ENCODE measurements around the gene MYL4.
"Not testable (repeated sequence)": the region's sequence is repeated elsewhere in the genome, so short reads cannot be mapped to it uniquely, and the experiment has no call there.

Gene MYL4

DNA sequence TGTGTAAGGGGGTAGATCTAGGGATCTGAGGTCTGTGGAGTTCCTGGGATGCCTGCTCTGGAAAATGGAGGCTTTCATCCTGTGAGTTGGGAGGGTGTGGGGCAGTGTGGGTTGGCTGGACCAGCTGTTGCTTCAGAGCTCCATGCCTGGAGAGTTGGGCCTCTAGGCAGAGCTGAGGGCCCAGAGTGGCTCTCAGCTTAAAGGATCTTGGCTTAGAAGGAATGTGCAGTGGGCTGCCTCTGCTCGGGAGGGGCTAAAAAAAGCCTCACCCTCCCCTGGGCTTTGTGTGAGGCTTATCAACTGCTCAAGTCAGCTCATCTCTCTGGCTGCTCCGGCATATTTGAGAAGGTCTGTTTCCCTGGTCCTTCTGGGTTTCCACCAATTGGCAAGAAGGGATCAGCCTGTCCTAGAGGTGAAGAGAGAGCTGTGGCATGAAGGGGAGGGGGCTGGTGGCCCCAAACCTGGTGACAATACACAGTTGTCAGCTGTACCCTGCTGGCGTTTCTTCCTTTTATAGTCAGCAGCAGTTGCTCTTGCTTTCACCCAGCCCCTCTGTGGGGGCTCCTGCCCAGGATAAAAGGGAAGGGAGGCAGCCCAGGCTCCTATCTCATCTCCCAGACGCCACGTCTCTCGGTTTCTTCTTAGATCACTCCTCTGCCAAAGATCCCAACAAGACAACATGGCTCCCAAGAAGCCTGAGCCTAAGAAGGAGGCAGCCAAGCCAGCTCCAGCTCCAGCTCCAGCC is at the start of gene MYL4:
MYL4 (plus strand) TSS at position 605 of the 745 bp plus-strand sequence; CDS start at position 680, 75 bp downstream.
- Histone ChIP-seq H3K9me3 (no peaks in the 10 kb centered on the region), H4K20me1 (no peaks in the 10 kb centered on the region), H3K4me2 (peak within 1 kb of the TSS; percentile 91), H3K36me3 (no peaks in the 10 kb centered on the region), H3K4me1 (peaks cover 74% of the 10 kb centered on the region), H3K27ac (peak within 1 kb of the TSS; percentile 87), H3K27me3 (no peaks in the 10 kb centered on the region), H3K4me3 (peak within 1 kb of the TSS; percentile 41), H3K9ac (peak within 1 kb of the TSS; percentile 30)
- no peak for TF ChIP-seq Cebpa-rat (IDR thresholded peaks at IDR 0.05)

DNA sequence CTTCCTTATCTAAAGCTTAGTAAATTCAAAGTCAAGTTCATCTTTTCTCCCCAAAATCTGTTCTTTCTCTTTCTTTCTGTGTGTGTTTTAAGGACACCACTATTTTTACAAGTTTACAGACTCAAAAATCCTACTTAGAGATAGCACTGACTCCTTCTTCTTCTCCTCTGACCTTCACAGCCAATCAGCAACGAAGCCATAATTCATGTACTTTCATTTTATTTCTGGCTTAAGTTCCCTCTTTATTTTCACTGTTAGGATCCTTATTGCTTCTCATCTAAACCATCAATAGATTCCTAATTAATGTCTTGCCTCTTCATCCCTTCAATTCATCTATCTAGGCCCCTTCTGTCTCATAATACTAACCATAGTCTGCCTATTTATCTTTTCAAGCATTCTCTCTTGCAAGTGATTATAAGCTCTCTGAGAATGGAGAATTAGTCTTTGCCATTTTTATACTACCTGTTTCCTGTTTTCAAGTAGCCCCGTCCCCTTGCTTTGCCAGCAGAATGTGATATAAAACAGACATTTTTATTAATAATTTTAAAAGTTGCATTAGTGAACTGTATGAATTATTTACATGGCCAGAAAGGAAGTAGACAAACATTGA is 47.0 kb upstream of the MYL4 start:
- Histone ChIP-seq H3K4me2 (peak overlapping the region; percentile 28), H3K27me3 (no peaks in the 10 kb centered on the region), H3K36me3 (peaks cover 84% of the 10 kb centered on the region), H4K20me1 (peaks cover 67% of the 10 kb centered on the region), H3K9me3 (no peaks in the 10 kb centered on the region), H3K4me3 (no peak overlapping the region), H3K9ac (no peak overlapping the region), H3K4me1 (peaks cover 13% of the 10 kb centered on the region; the same call in 1 of the 2 replicates), H3K27ac (peak overlapping the region; percentile 1; the same call in 1 of the 2 replicates)
- no peak for TF ChIP-seq Cebpa-rat (IDR thresholded peaks at IDR 0.05)

DNA sequence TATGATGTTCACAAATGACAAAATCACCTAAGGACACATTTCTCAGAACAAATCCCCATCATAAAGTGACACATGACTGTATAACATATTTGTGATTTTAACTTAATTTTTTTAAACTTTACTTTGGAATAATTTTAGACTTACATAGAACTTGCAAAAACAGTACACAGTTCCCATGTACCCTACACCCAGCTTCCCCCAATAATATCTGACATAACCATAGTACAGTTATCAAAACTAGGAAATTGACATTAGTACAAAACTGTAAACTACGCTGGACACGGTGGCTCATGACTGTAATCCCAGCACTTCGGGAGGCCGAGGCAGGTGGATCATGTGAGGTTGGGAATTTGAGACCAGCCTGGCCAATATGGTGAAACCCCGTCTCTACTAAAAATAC is 44.9 kb upstream of the MYL4 start:
- no peak for TF ChIP-seq Cebpa-rat (IDR thresholded peaks at IDR 0.05)
- Histone ChIP-seq H3K9ac (no peak overlapping the region), H3K4me1 (peaks cover 19% of the 10 kb centered on the region; the same call in 1 of the 2 replicates), H3K9me3 (no peaks in the 10 kb centered on the region), H3K36me3 (peaks cover 85% of the 10 kb centered on the region), H3K4me2 (no peak overlapping the region), H4K20me1 (peaks cover 74% of the 10 kb centered on the region), H3K27ac (no peak overlapping the region), H3K4me3 (no peak overlapping the region), H3K27me3 (no peaks in the 10 kb centered on the region)

DNA sequence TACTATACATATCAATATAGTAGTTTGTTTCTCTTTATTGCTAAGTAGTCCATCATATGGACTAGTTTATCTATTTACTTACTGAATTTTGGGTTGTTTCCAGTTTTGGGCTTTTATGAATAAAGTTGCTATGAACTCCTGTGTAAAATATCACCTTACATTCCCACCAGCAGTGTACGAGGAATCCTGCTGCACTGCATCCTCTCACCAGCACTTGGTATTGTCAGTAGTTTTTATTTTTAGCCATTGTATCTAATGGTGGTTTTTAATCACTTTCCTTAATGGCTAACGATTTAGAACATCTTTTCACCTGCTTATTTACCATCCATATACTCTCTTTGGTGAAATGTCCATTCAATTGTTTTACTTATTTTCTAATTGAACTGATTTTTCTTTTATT is 44.0 kb upstream of the MYL4 start:
- peaks cover 85% of the 10 kb centered on the region for H3K36me3 ChIP-seq
- peaks cover 25% of the 10 kb centered on the region; the same call in 1 of the 2 replicates for H3K4me1 ChIP-seq
- no peaks in the 10 kb centered on the region for H3K9me3 ChIP-seq
- H3K4me3 ChIP-seq = no peak overlapping the region
- peaks cover 74% of the 10 kb centered on the region for H4K20me1 ChIP-seq
- no peak for TF ChIP-seq Cebpa-rat (IDR thresholded peaks at IDR 0.05)
- H3K27ac ChIP-seq = no peak overlapping the region
- no peaks in the 10 kb centered on the region for H3K27me3 ChIP-seq
- H3K9ac ChIP-seq = no peak overlapping the region
- H3K4me2 ChIP-seq = no peak overlapping the region

DNA sequence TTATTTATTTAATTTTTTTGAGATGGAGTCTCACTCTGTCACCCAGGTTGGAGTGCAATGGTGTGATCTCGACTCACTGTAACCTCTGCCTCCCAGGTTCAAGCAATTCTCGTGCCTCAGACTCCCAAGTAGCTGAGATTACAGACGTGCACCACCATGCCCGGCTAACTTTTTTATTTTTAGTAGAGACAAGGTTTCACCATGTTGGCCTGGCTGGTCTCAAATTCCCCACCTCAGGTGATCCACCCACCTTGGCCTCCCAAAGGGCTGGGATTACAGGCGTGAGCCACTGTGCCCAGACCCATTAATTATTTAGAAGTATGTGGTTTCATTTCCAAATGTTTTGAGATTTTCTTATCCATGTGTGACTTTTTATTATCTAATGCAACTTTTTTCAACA is 42.3 kb upstream of the MYL4 start:
- H3K4me2 ChIP-seq, H3K9ac ChIP-seq, H3K27ac ChIP-seq, H3K9me3 ChIP-seq, H3K4me3 ChIP-seq, H3K27me3 ChIP-seq: not testable (repeated sequence)
- Histone ChIP-seq H3K36me3 (peaks cover 85% of the 10 kb centered on the region), H4K20me1 (peaks cover 76% of the 10 kb centered on the region), H3K4me1 (peaks cover 28% of the 10 kb centered on the region; the same call in 1 of the 2 replicates)

DNA sequence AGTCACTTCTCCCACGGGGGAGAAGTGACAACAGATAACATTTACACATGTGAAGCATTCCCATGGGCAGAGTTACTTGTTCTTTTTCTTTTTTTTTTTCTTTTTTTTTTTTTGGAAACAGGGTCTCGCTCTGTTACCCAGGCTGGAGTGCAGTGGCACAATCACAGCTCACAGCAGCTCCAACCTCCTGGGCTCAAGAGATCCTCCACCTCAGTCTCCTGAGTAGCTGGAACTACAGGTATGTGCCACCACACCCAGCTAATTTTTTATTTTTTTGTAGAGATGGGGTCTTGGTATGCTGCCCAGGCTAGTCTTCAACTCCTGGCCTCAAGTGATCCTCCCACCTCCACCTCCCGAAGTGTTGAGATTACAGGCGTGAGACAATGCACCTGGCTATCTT is 40.3 kb upstream of the MYL4 start:
- Histone ChIP-seq H3K36me3 (peaks cover 82% of the 10 kb centered on the region), H4K20me1 (peaks cover 78% of the 10 kb centered on the region), H3K4me1 (peaks cover 29% of the 10 kb centered on the region)
- not testable (repeated sequence) for H3K27ac ChIP-seq, H3K4me3 ChIP-seq, H3K27me3 ChIP-seq, H3K4me2 ChIP-seq, H3K9me3 ChIP-seq, H3K9ac ChIP-seq

DNA sequence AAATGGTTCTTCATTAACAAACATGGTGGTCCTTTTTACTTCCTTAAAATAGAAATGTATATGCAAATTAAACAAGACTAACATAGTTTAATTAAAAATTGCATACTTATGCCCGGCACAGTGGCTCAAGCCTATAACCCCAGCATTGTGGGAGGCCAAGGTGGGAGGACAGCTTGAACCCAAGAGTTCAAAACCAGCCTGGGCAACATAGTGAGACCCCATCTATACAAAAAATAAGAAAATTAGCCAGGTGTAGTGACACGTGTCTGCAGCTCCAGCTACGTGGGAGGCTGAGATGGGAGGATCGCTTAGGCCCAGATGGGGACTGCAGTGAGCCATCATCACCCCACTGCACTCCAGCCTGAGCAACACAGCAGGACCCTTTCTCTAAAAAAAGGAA is 38.4 kb upstream of the MYL4 start:
- H3K9me3 ChIP-seq = peaks cover 5% of the 10 kb centered on the region; the same call in 1 of the 2 replicates
- H3K36me3 ChIP-seq = peaks cover 86% of the 10 kb centered on the region
- no peak for TF ChIP-seq Cebpa-rat (IDR thresholded peaks at IDR 0.05)
- H3K4me2 ChIP-seq = no peak overlapping the region
- peaks cover 47% of the 10 kb centered on the region for H3K4me1 ChIP-seq
- no peaks in the 10 kb centered on the region for H3K27me3 ChIP-seq
- H3K4me3 ChIP-seq = no peak overlapping the region
- no peak overlapping the region for H3K27ac ChIP-seq
- no peak overlapping the region for H3K9ac ChIP-seq
- H4K20me1 ChIP-seq = peaks cover 82% of the 10 kb centered on the region

DNA sequence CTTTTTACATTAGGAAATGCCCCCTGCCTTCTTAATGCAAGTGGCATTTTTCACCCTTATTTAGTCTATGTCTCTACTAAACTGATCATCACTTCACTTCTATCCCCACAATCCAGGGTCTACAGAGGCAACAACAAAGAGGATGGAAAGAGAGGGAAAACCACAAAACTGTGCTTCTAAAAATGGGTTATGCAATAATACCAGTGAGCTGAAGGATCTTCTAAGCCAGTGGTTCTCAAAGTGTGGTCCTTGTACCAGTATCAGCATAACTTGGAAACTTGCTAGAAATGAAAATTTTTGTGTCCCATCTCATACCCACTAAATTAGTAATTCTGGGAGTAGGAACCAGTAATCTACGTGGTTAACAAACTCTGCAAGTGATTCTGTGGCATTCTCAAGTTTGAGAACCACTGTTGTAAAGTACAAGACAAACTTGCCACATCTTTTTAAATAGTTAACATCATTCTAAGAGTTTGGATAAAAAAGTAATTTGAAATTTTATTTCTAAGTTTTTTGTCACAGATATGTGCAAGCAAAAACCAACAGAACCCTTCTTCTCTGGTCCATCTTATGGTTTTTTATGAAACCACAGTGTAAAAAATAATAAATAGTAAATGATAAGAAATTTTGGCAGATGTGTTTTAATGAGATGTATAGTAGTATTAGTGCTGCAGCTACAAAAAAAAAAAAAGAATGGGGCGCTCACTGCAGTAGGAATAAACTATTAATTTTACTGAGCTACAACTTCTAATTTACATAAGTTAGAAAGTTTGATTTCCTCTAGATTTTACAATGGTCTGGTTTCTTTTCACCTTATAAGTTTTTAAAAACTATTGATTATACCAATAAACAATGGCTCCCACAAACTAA is 36.2 kb upstream of the MYL4 start:
- TF ChIP-seq Cebpa-rat (IDR thresholded peaks at IDR 0.05) = peak; percentile 31; the same call in 1 of the 2 replicates
- peaks cover 90% of the 10 kb centered on the region for H3K36me3 ChIP-seq
- peaks cover 5% of the 10 kb centered on the region; the same call in 1 of the 2 replicates for H3K9me3 ChIP-seq
- no peak overlapping the region for H3K4me3 ChIP-seq
- H3K9ac ChIP-seq = no peak overlapping the region
- no peak overlapping the region for H3K27ac ChIP-seq
- peak overlapping the region; percentile 42 for H3K4me2 ChIP-seq
- H3K4me1 ChIP-seq = peaks cover 54% of the 10 kb centered on the region
- H3K27me3 ChIP-seq = no peaks in the 10 kb centered on the region
- peaks cover 100% of the 10 kb centered on the region for H4K20me1 ChIP-seq

DNA sequence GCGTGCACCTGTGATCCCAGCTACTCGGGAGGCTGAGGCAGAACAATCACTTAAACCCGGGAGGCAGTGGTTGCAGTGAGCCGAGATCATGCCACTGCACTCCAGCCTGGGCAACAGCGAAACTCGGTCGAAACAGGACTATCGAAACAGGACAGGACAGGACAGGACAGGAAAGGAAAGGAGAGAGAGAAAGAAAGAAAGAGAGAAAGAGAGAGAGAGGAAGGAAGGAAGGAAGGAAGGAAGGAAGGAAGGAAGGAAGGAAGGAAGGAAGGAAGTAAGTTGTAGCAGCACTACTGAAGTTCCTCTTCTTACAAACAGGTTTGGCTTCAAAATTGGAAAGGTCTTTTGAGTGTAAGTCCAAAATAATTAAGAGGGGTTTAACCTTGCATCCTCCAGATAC is 34.3 kb upstream of the MYL4 start:
- H3K4me1 ChIP-seq = peaks cover 45% of the 10 kb centered on the region
- not testable (repeated sequence) for H3K27ac ChIP-seq, H3K4me3 ChIP-seq, H3K27me3 ChIP-seq, H3K9me3 ChIP-seq, H3K9ac ChIP-seq
- H3K4me2 ChIP-seq = peak overlapping the region; percentile 13
- H3K36me3 ChIP-seq = peaks cover 90% of the 10 kb centered on the region
- peaks cover 100% of the 10 kb centered on the region for H4K20me1 ChIP-seq
